Calu3 (cell line): ENCODE measurements around the gene AJAP1. TPM values are rescaled to one million over a fixed set of nuclear protein-coding genes. Genes with fewer than 3 reads are reported as not detected.

Experiments used
- BruUV-seq: library from RNA; stranded (reverse); fragments of 400-500 nt; replicated peaks from 2 replicates; lab custom pipeline; 2021; lab: Mats Ljungman, UMichigan
- CTCF ChIA-PET: fragments of 300-600 bp; sonication (Branson Sonifier 250); formaldehyde crosslinking; loops from one replicate; lab custom pipeline; 2022; ENCODE audit warnings: antibody characterized with exemption; lab: Charles Lee
- DNase-seq: peaks from one replicate; pipeline ENCODE4 v3.0.0; 2022
- H3K27ac Mint-ChIP-seq: one replicate; pipeline ENCODE4 v1.8.0; 2022; ENCODE audit warnings: mixed read lengths; ENCODE audit not compliant: unreplicated experiment
- H3K27me3 Mint-ChIP-seq: one replicate; pipeline ENCODE4 v1.8.0; 2022; ENCODE audit warnings: mixed read lengths; ENCODE audit not compliant: unreplicated experiment
- H3K36me3 Mint-ChIP-seq: one replicate; pipeline ENCODE4 v1.8.0; 2022; ENCODE audit warnings: mild to moderate bottlenecking, moderate library complexity, mixed read lengths; ENCODE audit not compliant: insufficient read depth, unreplicated experiment
- H3K4me1 Mint-ChIP-seq: one replicate; pipeline ENCODE4 v1.8.0; 2022; ENCODE audit warnings: mild to moderate bottlenecking, low read depth, mixed read lengths; ENCODE audit not compliant: unreplicated experiment
- H3K4me3 Mint-ChIP-seq: one replicate; pipeline ENCODE4 v1.8.0; 2022; ENCODE audit warnings: mild to moderate bottlenecking, low read depth, moderate library complexity, mixed read lengths; ENCODE audit not compliant: unreplicated experiment
- H3K9me3 Mint-ChIP-seq: one replicate; pipeline ENCODE4 v1.8.0; 2022; ENCODE audit warnings: low read depth, mixed read lengths; ENCODE audit not compliant: unreplicated experiment
- intact Hi-C: fragments of 100-400 bp; cut with micrococcal nuclease; formaldehyde crosslinking; loops from one replicate; pipeline ENCODE4 v1.10.0; 2022; ENCODE audit not compliant: unreplicated experiment
- total RNA-seq: library from RNA; stranded (reverse); gene quantifications from 2 replicates; pipeline ENCODE4 v1.2.3, GENCODE V29; 2022
- TF ChIP-seq, protein P1 (sequence below): fragments of 200-600 bp; IDR thresholded peaks from one replicate; pipeline ENCODE4 v1.8.0; 2022; ENCODE audit warnings: antibody characterized with exemption; ENCODE audit not compliant: unreplicated experiment

The AJAP1 gene
- total RNA-seq, 1 experiment from 2014 or later: not detected

- DNase-seq: no peak
- Mint-ChIP-seq H3K9me3 (no peaks in the 10 kb centered on the region), H3K4me1 (no peaks in the 10 kb centered on the region), H3K27ac (no peak overlapping the region), H3K36me3 (no peaks in the 10 kb centered on the region), H3K4me3 (no peak overlapping the region), H3K27me3 (no peaks in the 10 kb centered on the region)
- no TSS peak for BruUV-seq
- TF ChIP-seq, protein P1, sequence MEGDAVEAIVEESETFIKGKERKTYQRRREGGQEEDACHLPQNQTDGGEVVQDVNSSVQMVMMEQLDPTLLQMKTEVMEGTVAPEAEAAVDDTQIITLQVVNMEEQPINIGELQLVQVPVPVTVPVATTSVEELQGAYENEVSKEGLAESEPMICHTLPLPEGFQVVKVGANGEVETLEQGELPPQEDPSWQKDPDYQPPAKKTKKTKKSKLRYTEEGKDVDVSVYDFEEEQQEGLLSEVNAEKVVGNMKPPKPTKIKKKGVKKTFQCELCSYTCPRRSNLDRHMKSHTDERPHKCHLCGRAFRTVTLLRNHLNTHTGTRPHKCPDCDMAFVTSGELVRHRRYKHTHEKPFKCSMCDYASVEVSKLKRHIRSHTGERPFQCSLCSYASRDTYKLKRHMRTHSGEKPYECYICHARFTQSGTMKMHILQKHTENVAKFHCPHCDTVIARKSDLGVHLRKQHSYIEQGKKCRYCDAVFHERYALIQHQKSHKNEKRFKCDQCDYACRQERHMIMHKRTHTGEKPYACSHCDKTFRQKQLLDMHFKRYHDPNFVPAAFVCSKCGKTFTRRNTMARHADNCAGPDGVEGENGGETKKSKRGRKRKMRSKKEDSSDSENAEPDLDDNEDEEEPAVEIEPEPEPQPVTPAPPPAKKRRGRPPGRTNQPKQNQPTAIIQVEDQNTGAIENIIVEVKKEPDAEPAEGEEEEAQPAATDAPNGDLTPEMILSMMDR: no peak
- CTCF ChIA-PET: no interaction called here
- intact Hi-C loops: no loop called here
These were observed 139.8 kb downstream of the AJAP1 start for GRCh38 chr1:4794020-4794780.

- Mint-ChIP-seq H3K4me1 (no peaks in the 10 kb centered on the region), H3K27me3 (no peaks in the 10 kb centered on the region), H3K4me3 (no peak overlapping the region), H3K36me3 (no peaks in the 10 kb centered on the region), H3K27ac (no peak overlapping the region), H3K9me3 (no peaks in the 10 kb centered on the region)
- no peak for DNase-seq
- CTCF ChIA-PET: no interaction called here
- TF ChIP-seq, protein P1: no peak
- intact Hi-C loops: no loop called here
- no TSS peak for BruUV-seq
These were observed 142.0 kb downstream of the AJAP1 start for GRCh38 chr1:4796161-4797015.

- Mint-ChIP-seq H3K9me3 (no peaks in the 10 kb centered on the region), H3K27me3 (no peaks in the 10 kb centered on the region), H3K4me3 (no peak overlapping the region), H3K27ac (no peak overlapping the region), H3K36me3 (no peaks in the 10 kb centered on the region), H3K4me1 (no peaks in the 10 kb centered on the region)
- no peak for DNase-seq
- intact Hi-C loops: no loop called here
- no TSS peak for BruUV-seq
- TF ChIP-seq, protein P1: no peak
- CTCF ChIA-PET: no interaction called here
These were observed 142.6 kb downstream of the AJAP1 start for GRCh38 chr1:4797016-4797410.

DNA sequence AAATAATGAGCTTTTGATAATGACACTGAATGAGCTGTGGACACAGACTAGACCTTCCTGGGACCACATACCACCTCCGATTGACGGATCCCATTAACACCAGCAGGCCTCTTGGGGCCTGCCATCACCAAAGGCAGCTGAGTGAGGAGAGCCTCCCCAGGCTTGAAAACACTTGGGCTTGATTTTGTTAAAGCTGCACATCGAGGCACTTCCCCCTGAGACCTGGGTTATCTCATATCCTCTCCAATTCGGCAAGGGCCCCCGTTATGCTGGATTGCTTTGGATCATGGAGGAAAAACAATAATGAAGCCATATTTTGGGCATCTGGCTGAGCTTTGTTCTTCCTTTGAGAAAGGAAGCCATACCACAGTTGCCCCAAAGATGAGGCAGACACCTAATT, 143.0 kb downstream of the AJAP1 start:
- Mint-ChIP-seq H3K36me3 (no peaks in the 10 kb centered on the region), H3K4me3 (no peak overlapping the region), H3K27me3 (no peaks in the 10 kb centered on the region), H3K9me3 (no peaks in the 10 kb centered on the region), H3K4me1 (no peaks in the 10 kb centered on the region), H3K27ac (no peak overlapping the region)
- no peak for DNase-seq
- BruUV-seq: no TSS peak
- intact Hi-C loops: no loop called here
- CTCF ChIA-PET: no interaction called here
- TF ChIP-seq, protein P1: no peak
